ENCODE results near the gene SLC9A6.

The SLC9A6 gene
- total RNA-seq = 38.5 to 46.5 (median 45.9) reads per million in 3 donors

- Histone ChIP-seq H3K4me3 (ENCODE audit: insufficient read depth, low read depth, low read length, poor library complexity, severe bottlenecking) (peak within 1 kb of the TSS; percentile 60), H3K9me3 (ENCODE audit: control insufficient read depth, low read length) (no peaks in the 10 kb centered on the region), H3K27ac (ENCODE audit: insufficient read depth, low read length, poor library complexity, severe bottlenecking) (peak within 1 kb of the TSS; percentile 70), H3K4me1 (ENCODE audit: control insufficient read depth, insufficient read depth, low read length, poor library complexity, severe bottlenecking) (peaks cover 7% of the 10 kb centered on the region), H3K36me3 (ENCODE audit: control insufficient read depth, insufficient read depth, low read length) (no peaks in the 10 kb centered on the region), H3K27me3 (replicated peaks; ENCODE audit: control insufficient read depth, insufficient read depth, low read length, poor library complexity, severe bottlenecking) (no peaks in the 10 kb centered on the region)
- DNase-seq = peak; percentile 55 to 62 (median 57)
These were observed at the start of gene SLC9A6 for GRCh38 chrX:135985157-135985972. SLC9A6 (plus strand) TSS chrX:135985435; CDS start chrX:135985659, 224 bp downstream.

GRCh38 chrX:135944486-135944885, 40.7 kb upstream of the SLC9A6 start:
- Histone ChIP-seq H3K27ac (ENCODE audit: insufficient read depth, low read length, poor library complexity, severe bottlenecking) (no peak overlapping the region), H3K4me3 (ENCODE audit: insufficient read depth, low read depth, low read length, poor library complexity, severe bottlenecking) (no peak overlapping the region), H3K4me1 (ENCODE audit: control insufficient read depth, insufficient read depth, low read length, poor library complexity, severe bottlenecking) (no peaks in the 10 kb centered on the region), H3K36me3 (ENCODE audit: control insufficient read depth, insufficient read depth, low read length) (no peaks in the 10 kb centered on the region), H3K27me3 (replicated peaks; ENCODE audit: control insufficient read depth, insufficient read depth, low read length, poor library complexity, severe bottlenecking) (no peaks in the 10 kb centered on the region), H3K9me3 (ENCODE audit: control insufficient read depth, low read length) (no peaks in the 10 kb centered on the region)
- no peak for DNase-seq

GRCh38 chrX:135951291-135951690, 33.9 kb upstream of the SLC9A6 start:
- no peak for DNase-seq
- H3K27me3 ChIP-seq (replicated peaks; ENCODE audit: control insufficient read depth, insufficient read depth, low read length, poor library complexity, severe bottlenecking) = no peaks in the 10 kb centered on the region
- no peaks in the 10 kb centered on the region for H3K4me1 ChIP-seq (ENCODE audit: control insufficient read depth, insufficient read depth, low read length, poor library complexity, severe bottlenecking)
- H3K27ac ChIP-seq (ENCODE audit: insufficient read depth, low read length, poor library complexity, severe bottlenecking) = no peak overlapping the region
- H3K9me3 ChIP-seq (ENCODE audit: control insufficient read depth, low read length) = no peaks in the 10 kb centered on the region
- H3K4me3 ChIP-seq (ENCODE audit: insufficient read depth, low read depth, low read length, poor library complexity, severe bottlenecking) = no peak overlapping the region
- H3K36me3 ChIP-seq (ENCODE audit: control insufficient read depth, insufficient read depth, low read length) = no peaks in the 10 kb centered on the region

GRCh38 chrX:135973025-135973547, 12.1 kb upstream of the SLC9A6 start:
- DNase-seq = no peak
- Histone ChIP-seq H3K36me3 (ENCODE audit: control insufficient read depth, insufficient read depth, low read length) (no peaks in the 10 kb centered on the region), H3K9me3 (ENCODE audit: control insufficient read depth, low read length) (no peaks in the 10 kb centered on the region), H3K27ac (ENCODE audit: insufficient read depth, low read length, poor library complexity, severe bottlenecking) (peak overlapping the region; percentile 90), H3K27me3 (replicated peaks; ENCODE audit: control insufficient read depth, insufficient read depth, low read length, poor library complexity, severe bottlenecking) (no peaks in the 10 kb centered on the region), H3K4me1 (ENCODE audit: control insufficient read depth, insufficient read depth, low read length, poor library complexity, severe bottlenecking) (peaks cover 4% of the 10 kb centered on the region), H3K4me3 (ENCODE audit: insufficient read depth, low read depth, low read length, poor library complexity, severe bottlenecking) (peak overlapping the region; percentile 83)

- no peaks in the 10 kb centered on the region for H3K27me3 ChIP-seq (replicated peaks; ENCODE audit: control insufficient read depth, insufficient read depth, low read length, poor library complexity, severe bottlenecking)
- peak within 1 kb of the TSS; percentile 90 for H3K27ac ChIP-seq (ENCODE audit: insufficient read depth, low read length, poor library complexity, severe bottlenecking)
- H3K4me1 ChIP-seq (ENCODE audit: control insufficient read depth, insufficient read depth, low read length, poor library complexity, severe bottlenecking) = peaks cover 4% of the 10 kb centered on the region
- H3K9me3 ChIP-seq (ENCODE audit: control insufficient read depth, low read length) = no peaks in the 10 kb centered on the region
- H3K36me3 ChIP-seq (ENCODE audit: control insufficient read depth, insufficient read depth, low read length) = no peaks in the 10 kb centered on the region
- peak; percentile 73 to 75 (median 75) for DNase-seq
- peak within 1 kb of the TSS; percentile 83 for H3K4me3 ChIP-seq (ENCODE audit: insufficient read depth, low read depth, low read length, poor library complexity, severe bottlenecking)
These were observed 11.5 kb upstream of the SLC9A6 start, which contains the start of gene MMGT1 for GRCh38 chrX:135973548-135974278. MMGT1 (minus strand) TSS chrX:135973988; CDS start chrX:135973675, 313 bp downstream.

- Histone ChIP-seq H3K4me1 (ENCODE audit: control insufficient read depth, insufficient read depth, low read length, poor library complexity, severe bottlenecking) (peaks cover 4% of the 10 kb centered on the region), H3K27me3 (replicated peaks; ENCODE audit: control insufficient read depth, insufficient read depth, low read length, poor library complexity, severe bottlenecking) (no peaks in the 10 kb centered on the region), H3K4me3 (ENCODE audit: insufficient read depth, low read depth, low read length, poor library complexity, severe bottlenecking) (peak overlapping the region; percentile 46), H3K9me3 (ENCODE audit: control insufficient read depth, low read length) (no peaks in the 10 kb centered on the region), H3K27ac (ENCODE audit: insufficient read depth, low read length, poor library complexity, severe bottlenecking) (no peak overlapping the region), H3K36me3 (ENCODE audit: control insufficient read depth, insufficient read depth, low read length) (no peaks in the 10 kb centered on the region)
- peak in 2 of 3 donors; percentile 65 to 73 for DNase-seq
These were observed 10.9 kb upstream of the SLC9A6 start for GRCh38 chrX:135974279-135974856.

GRCh38 chrX:135975421-135975820, 9.8 kb upstream of the SLC9A6 start:
- Histone ChIP-seq H3K27ac (ENCODE audit: insufficient read depth, low read length, poor library complexity, severe bottlenecking) (no peak overlapping the region), H3K9me3 (ENCODE audit: control insufficient read depth, low read length) (no peaks in the 10 kb centered on the region), H3K4me1 (ENCODE audit: control insufficient read depth, insufficient read depth, low read length, poor library complexity, severe bottlenecking) (peaks cover 4% of the 10 kb centered on the region), H3K36me3 (ENCODE audit: control insufficient read depth, insufficient read depth, low read length) (no peaks in the 10 kb centered on the region), H3K4me3 (ENCODE audit: insufficient read depth, low read depth, low read length, poor library complexity, severe bottlenecking) (no peak overlapping the region), H3K27me3 (replicated peaks; ENCODE audit: control insufficient read depth, insufficient read depth, low read length, poor library complexity, severe bottlenecking) (no peaks in the 10 kb centered on the region)
- DNase-seq = no peak

- H3K27ac ChIP-seq (ENCODE audit: insufficient read depth, low read length, poor library complexity, severe bottlenecking) = no peak overlapping the region
- H3K4me1 ChIP-seq (ENCODE audit: control insufficient read depth, insufficient read depth, low read length, poor library complexity, severe bottlenecking) = peaks cover 1% of the 10 kb centered on the region
- no peaks in the 10 kb centered on the region for H3K9me3 ChIP-seq (ENCODE audit: control insufficient read depth, low read length)
- H3K36me3 ChIP-seq (ENCODE audit: control insufficient read depth, insufficient read depth, low read length) = no peaks in the 10 kb centered on the region
- no peak overlapping the region for H3K4me3 ChIP-seq (ENCODE audit: insufficient read depth, low read depth, low read length, poor library complexity, severe bottlenecking)
- no peaks in the 10 kb centered on the region for H3K27me3 ChIP-seq (replicated peaks; ENCODE audit: control insufficient read depth, insufficient read depth, low read length, poor library complexity, severe bottlenecking)
- DNase-seq = no peak
These were observed 7.6 kb upstream of the SLC9A6 start for GRCh38 chrX:135977611-135978010.

GRCh38 chrX:135981010-135981409, 4.2 kb upstream of the SLC9A6 start:
- no peak for DNase-seq
- Histone ChIP-seq H3K36me3 (ENCODE audit: control insufficient read depth, insufficient read depth, low read length) (no peaks in the 10 kb centered on the region), H3K9me3 (ENCODE audit: control insufficient read depth, low read length) (no peaks in the 10 kb centered on the region)

More at GRCh38 chrX:135981010-135981409, 4.2 kb upstream of the SLC9A6 start:
- Histone ChIP-seq H3K27me3 (replicated peaks; ENCODE audit: control insufficient read depth, insufficient read depth, low read length, poor library complexity, severe bottlenecking) (no peaks in the 10 kb centered on the region), H3K27ac (ENCODE audit: insufficient read depth, low read length, poor library complexity, severe bottlenecking) (no peak overlapping the region), H3K4me3 (ENCODE audit: insufficient read depth, low read depth, low read length, poor library complexity, severe bottlenecking) (no peak overlapping the region), H3K4me1 (ENCODE audit: control insufficient read depth, insufficient read depth, low read length, poor library complexity, severe bottlenecking) (peaks cover 7% of the 10 kb centered on the region)
